ENCODE results near the gene DNAI4.

GRCh38 chr1:66968574-66968973 lies 43.9 kb upstream of the DNAI4 start:
- TF ChIP-seq CTCF (optimal IDR thresholded peaks at IDR 0.05 in 1 of 3, IDR thresholded peaks at IDR 0.05 in 1 of 3, conservative IDR thresholded peaks at IDR 0.05 in 1 of 3; ENCODE audit: extremely low read depth in 1 of 3, insufficient read depth in 2 of 3, low read length in 3 of 3) (no peak), EZH2 (IDR thresholded peaks at IDR 0.05; ENCODE audit: low read length) (no peak)
